ENCODE results near the gene SV2C.

The SV2C gene

DNA sequence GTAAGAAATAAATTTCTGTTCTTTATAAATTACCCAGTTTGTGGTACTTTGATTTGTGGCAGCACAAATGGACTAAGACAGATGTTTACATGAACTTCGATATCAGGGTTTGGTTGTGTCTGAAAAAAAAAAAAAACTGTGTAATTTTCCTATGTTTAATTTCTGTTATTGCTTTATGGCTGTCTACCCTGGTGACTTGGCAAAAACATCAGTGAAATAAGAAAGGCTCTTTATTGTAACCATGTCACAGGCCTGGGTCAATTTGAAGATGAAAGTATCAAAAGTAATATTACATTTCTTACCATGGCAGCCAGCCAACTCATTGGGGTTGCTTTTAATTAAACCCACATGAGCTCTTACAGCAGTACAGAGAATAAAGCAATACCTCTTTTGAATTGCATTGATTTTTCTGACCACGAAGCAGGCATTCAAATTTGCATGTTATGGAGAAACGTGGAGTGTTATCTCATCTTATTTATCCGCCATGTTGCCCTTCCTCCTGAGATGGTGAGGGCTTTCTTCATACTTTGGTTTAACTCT is 20.6 kb upstream of the SV2C start (continued):
- no peak for TF ChIP-seq ZNF362 (tag by site-specific recombination; IDR thresholded peaks at IDR 0.05)
- TF ChIP-seq, protein P1, sequence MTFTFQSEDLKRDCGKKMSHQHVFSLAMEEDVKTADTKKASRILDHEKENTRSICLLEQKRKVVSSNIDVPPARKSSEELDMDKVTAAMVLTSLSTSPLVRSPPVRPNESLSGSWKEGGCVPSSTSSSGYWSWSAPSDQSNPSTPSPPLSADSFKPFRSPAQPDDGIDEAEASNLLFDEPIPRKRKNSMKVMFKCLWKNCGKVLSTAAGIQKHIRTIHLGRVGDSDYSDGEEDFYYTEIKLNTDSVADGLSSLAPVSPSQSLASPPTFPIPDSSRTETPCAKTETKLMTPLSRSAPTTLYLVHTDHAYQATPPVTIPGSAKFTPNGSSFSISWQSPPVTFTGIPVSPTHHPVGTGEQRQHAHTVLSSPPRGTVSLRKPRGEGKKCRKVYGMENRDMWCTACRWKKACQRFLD (tag by site-specific recombination; IDR thresholded peaks at IDR 0.05), result no peak
- TF ChIP-seq ZNF394 (tag by site-specific recombination; IDR thresholded peaks at IDR 0.05; ENCODE audit: borderline replicate concordance), result no peak
- no peak for TF ChIP-seq ZNF701 (tag by site-specific recombination; IDR thresholded peaks at IDR 0.05)
- TF ChIP-seq FEZF1 (tag by site-specific recombination; IDR thresholded peaks at IDR 0.05), result no peak
- no peak for TF ChIP-seq ZNF670 (tag by site-specific recombination; IDR thresholded peaks at IDR 0.05; ENCODE audit: low read depth)
- no peak for TF ChIP-seq TRIM28 (IDR thresholded peaks at IDR 0.05; ENCODE audit: borderline replicate concordance, low read length)
- TF ChIP-seq BCL11A (tag by site-specific recombination; IDR thresholded peaks at IDR 0.05; ENCODE audit: low read depth), result no peak
- no peak for TF ChIP-seq ZNF302 (tag by site-specific recombination; IDR thresholded peaks at IDR 0.05; ENCODE audit: low read depth)
- no peak for TF ChIP-seq ZNF626 (tag by site-specific recombination; IDR thresholded peaks at IDR 0.05)

GRCh38 chr5:76065258-76065657 is 17.9 kb upstream of the SV2C start:
- POLR2A ChIA-PET, result no interaction called here
- no peak for TF ChIP-seq SETDB1 (IDR thresholded peaks at IDR 0.05; ENCODE audit: insufficient read length, low read length)
- TF ChIP-seq SALL2 (tag by site-specific recombination; IDR thresholded peaks at IDR 0.05; ENCODE audit: borderline replicate concordance), result no peak
- TF ChIP-seq ZNF174 (tag by site-specific recombination; IDR thresholded peaks at IDR 0.05), result no peak
- no peak for TF ChIP-seq ZNF777 (tag by site-specific recombination; IDR thresholded peaks at IDR 0.05; ENCODE audit: borderline replicate concordance)
- TF ChIP-seq, protein P2, sequence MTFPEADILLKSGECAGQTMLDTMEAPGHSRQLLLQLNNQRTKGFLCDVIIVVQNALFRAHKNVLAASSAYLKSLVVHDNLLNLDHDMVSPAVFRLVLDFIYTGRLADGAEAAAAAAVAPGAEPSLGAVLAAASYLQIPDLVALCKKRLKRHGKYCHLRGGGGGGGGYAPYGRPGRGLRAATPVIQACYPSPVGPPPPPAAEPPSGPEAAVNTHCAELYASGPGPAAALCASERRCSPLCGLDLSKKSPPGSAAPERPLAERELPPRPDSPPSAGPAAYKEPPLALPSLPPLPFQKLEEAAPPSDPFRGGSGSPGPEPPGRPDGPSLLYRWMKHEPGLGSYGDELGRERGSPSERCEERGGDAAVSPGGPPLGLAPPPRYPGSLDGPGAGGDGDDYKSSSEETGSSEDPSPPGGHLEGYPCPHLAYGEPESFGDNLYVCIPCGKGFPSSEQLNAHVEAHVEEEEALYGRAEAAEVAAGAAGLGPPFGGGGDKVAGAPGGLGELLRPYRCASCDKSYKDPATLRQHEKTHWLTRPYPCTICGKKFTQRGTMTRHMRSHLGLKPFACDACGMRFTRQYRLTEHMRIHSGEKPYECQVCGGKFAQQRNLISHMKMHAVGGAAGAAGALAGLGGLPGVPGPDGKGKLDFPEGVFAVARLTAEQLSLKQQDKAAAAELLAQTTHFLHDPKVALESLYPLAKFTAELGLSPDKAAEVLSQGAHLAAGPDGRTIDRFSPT (tag by site-specific recombination; IDR thresholded peaks at IDR 0.05), result no peak
- TF ChIP-seq ZNF292 (tag by site-specific recombination; IDR thresholded peaks at IDR 0.05; ENCODE audit: borderline replicate concordance, low read depth), result no peak
- no peak for TF ChIP-seq ZNF501 (tag by site-specific recombination; IDR thresholded peaks at IDR 0.05)
- TF ChIP-seq ZBTB48 (tag by site-specific recombination; IDR thresholded peaks at IDR 0.05), result no peak
- TF ChIP-seq, protein P3, sequence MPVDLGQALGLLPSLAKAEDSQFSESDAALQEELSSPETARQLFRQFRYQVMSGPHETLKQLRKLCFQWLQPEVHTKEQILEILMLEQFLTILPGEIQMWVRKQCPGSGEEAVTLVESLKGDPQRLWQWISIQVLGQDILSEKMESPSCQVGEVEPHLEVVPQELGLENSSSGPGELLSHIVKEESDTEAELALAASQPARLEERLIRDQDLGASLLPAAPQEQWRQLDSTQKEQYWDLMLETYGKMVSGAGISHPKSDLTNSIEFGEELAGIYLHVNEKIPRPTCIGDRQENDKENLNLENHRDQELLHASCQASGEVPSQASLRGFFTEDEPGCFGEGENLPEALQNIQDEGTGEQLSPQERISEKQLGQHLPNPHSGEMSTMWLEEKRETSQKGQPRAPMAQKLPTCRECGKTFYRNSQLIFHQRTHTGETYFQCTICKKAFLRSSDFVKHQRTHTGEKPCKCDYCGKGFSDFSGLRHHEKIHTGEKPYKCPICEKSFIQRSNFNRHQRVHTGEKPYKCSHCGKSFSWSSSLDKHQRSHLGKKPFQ (tag by site-specific recombination; IDR thresholded peaks at IDR 0.05), result no peak
- no peak for TF ChIP-seq ZNF529 (tag by site-specific recombination; IDR thresholded peaks at IDR 0.05; ENCODE audit: insufficient replicate concordance)
- TF ChIP-seq ZNF518A (tag by site-specific recombination; conservative IDR thresholded peaks at IDR 0.05; ENCODE audit: low read depth), result no peak
- no peak for TF ChIP-seq ZNF37A (tag by site-specific recombination; IDR thresholded peaks at IDR 0.05)
- TF ChIP-seq ZNF169 (tag by site-specific recombination; IDR thresholded peaks at IDR 0.05), result no peak

More at GRCh38 chr5:76065258-76065657, 17.9 kb upstream of the SV2C start:
- Histone ChIP-seq H3K4me1 (ENCODE audit: control insufficient read depth, insufficient read depth, low read length) (no peaks in the 10 kb centered on the region), H3K4me3 (ENCODE audit: low read depth, low read length) (no peak overlapping the region), H3K9me3 (ENCODE audit: control insufficient read depth, insufficient read depth, low read depth, low read length) (no peaks in the 10 kb centered on the region), H3K27ac (ENCODE audit: extremely low read depth, low read depth, low read length) (no peak overlapping the region), H3K36me3 (ENCODE audit: control insufficient read depth in 2 of 2, insufficient read depth in 1 of 2, low read length in 2 of 2) (no peaks in the 10 kb centered on the region)
- CTCF ChIA-PET, result no interaction called here

Measured in HEK293 (cell line).